ENCODE results near the gene PRKAA1.

The PRKAA1 gene

DNA sequence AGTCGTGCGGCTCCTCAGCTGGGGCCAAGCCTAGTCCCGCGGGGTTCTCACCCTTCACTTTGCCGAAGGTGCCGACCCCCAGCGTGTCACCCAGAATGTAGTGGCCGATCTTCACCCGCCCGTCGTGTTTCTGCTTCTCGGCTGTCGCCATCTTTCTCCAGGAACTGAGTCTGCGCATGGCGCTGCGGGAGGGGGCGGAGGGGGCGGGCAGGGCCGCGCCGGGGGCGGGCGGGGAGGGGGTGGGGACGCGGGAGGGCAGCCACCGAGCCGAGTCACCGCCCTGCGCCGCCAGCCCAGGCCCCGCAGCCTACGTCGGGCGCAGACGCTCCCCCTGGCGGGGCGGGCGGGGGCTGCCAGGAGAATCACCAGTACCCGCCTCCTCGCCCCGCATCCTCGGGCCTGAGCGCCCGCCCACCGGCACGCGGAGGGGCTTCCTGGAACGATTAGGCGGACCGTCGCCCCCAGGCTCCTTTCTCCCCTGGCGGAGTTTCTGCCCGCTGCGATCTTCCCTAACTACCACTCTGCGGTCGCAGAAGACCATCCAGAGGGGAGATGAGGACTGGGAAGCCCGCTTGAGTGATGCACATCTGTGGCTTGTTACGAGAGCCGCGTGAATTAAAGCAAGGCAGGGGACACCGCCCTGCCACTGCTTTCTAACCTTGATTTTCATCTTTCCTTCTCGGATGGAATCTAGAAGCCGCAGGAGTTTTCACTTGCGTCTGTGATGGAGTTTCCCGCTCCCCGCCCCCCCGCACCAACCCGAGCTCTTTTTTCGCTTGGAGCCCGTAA, at the start of gene PRKAA1:
TSS of gene PRKAA1 (minus strand) at position 363 of the 789 bp plus-strand sequence. CDS start at position 178, 185 bp downstream.
- DNase-seq: peak; percentile 91

GRCh38 chr5:40847525-40847924, 49.4 kb upstream of the PRKAA1 start:
- no peak for DNase-seq

DNA sequence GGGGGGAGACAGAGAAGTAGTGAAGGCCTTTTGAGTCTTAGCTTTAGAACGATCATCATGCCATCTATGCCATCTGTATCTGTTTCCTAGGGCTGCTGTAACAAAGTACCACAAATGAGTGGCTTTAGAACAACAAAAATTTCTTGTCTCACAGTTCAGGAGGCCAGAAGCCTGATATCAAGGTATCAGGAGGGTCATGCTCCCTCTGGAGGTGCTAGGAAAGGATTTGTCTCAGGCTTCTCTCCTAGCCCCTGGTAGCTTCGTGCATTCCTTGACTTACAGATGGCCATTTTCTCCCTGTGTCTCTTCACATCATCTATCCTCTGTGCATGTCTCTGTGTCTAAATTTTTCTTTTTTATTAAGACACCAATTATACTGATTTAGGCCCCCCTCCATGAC, 48.2 kb upstream of the PRKAA1 start:
- no peak for DNase-seq

DNA sequence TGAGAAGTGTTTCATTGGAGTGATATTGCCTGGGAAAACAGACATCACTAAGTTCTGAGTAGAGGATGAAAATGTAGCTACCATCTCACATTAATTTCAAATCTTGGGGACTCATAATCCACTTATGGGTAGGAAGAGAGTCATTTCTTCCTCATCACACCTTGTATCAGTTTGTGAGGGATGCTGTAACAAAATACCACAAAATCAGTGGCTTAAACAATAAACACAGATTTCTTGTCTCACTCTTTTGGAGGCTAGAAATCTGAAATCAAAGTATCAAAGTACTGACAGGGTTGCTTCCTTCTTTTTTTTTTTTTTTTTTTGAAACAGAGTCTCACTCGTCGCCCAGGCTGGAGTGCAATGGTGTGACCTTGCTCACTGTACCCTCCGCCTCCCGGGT, 46.4 kb upstream of the PRKAA1 start:
- no peak for DNase-seq

- no peak for DNase-seq
Observed at GRCh38 chr5:40842351-40842750, 44.2 kb upstream of the PRKAA1 start.

DNA sequence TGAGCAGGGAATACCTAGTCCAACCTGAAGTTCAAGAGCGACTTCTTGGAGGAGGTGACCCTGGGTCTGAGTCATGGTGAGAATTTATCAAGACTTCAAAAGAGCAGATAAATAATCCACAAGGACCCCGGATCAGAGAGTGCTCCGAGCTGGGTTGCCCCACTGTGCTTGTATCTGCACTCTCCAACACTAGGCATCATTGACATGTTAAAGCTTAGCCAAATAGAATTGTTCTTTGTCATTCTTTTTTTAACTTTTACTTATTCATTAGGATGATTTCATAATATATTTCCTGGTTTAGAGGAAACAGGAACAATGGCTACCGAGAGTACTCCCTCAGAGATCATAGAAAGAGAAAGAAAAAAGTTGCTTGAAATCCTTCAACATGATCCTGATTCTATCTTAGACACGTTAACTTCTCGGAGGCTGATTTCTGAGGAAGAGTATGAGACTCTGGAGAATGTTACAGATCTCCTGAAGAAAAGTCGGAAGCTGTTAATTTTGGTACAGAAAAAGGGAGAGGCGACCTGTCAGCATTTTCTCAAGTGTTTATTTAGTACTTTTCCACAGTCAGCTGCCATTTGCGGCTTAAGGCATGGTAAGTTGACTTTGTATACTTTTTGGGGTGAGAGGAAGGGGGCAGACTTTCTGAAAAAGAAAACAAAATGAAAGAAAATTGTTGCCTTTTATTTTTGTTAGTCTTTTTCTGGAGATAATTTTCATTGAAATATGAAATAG, 43.1 kb upstream of the PRKAA1 start, which contains the start of gene CARD6:
TSS of gene CARD6 (plus strand) at position 300 of the 738 bp plus-strand sequence. CDS start at position 316, 16 bp downstream.
- no peak for DNase-seq

- no peak for DNase-seq
Observed at GRCh38 chr5:40838086-40838485, 39.9 kb upstream of the PRKAA1 start.

DNA sequence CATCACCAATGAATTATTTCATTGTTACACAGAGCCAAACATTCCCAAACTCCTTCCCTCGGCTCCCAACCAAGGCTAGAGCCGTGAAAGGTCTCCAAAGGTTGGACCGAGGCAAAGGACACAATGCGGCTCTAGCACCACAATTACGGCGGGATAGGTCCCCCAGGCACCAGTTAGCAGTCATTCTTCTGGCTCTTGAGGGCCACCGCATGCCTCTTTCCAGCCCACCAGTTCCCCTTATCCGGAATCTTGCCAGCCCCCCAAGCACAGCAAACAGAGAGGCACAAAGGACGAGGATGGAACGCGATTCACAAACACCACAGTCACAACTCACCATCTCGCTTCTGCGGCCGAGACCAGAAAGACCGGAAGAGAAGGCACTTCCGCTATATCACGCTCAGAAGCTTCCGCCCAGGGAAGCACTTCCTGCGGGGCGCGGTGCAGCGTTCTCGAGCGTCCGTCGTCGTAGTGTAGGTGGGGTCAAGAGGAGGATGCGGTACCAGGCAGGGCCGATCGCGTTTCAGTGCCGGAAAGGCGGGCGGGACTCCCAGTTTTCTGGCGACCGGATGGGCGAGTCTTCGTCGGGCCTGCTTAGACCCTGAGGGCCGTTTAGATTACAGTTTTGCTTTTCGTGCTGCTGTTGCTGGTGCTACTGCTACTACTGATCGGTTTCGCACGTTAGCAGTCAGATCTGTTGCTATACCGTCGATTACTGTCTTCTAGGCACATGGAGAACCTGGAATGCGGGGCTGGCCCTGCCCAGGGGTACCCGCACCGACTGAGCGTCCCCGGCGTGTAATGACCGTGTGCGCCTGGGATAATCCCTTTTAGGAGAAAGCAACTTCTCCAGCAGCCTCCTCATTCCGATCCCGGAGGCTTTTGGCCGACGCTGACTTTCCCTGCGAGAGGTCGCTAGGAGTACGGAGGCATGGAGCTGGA, 36.9 kb upstream of the PRKAA1 start, which contains the start of gene RPL37:
TSS of gene RPL37 (minus strand) at position 374 of the 939 bp plus-strand sequence. CDS start at position 337, 37 bp downstream.
- DNase-seq: peak; percentile 91

DNA sequence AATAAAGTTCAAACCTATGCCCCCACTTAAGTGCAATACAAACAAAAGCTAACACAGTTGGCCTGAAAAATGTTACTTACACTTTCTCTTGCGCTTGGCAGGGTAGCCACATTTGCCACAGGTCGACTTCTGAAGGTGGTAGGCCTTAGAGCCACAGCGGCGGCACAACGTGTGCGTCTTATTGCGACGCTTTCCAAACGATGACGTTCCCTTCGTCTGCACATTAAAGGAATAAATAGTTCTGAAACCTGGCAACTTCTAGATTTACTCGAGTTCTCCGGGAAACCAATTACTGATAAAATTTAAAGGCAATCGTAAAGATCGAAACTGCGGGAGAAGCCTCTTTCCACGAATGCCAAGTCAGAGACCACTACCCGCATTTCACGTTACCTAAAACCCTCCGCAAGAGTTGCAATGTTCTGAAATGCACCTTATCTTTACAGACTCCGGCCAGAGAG, 36.2 kb upstream of the PRKAA1 start:
- peak; percentile 44 for DNase-seq

GRCh38 chr5:40833712-40834229, 35.6 kb upstream of the PRKAA1 start:
- DNase-seq: no peak

- DNase-seq: no peak
Observed at GRCh38 chr5:40832345-40832744, 34.2 kb upstream of the PRKAA1 start.

- DNase-seq: peak; percentile 40
Observed at GRCh38 chr5:40831346-40832210, 33.4 kb upstream of the PRKAA1 start.

- no peak for DNase-seq
Observed at GRCh38 chr5:40829748-40830533, 31.8 kb upstream of the PRKAA1 start.

- no peak for DNase-seq
Observed at GRCh38 chr5:40828690-40829661, 30.8 kb upstream of the PRKAA1 start.

DNA sequence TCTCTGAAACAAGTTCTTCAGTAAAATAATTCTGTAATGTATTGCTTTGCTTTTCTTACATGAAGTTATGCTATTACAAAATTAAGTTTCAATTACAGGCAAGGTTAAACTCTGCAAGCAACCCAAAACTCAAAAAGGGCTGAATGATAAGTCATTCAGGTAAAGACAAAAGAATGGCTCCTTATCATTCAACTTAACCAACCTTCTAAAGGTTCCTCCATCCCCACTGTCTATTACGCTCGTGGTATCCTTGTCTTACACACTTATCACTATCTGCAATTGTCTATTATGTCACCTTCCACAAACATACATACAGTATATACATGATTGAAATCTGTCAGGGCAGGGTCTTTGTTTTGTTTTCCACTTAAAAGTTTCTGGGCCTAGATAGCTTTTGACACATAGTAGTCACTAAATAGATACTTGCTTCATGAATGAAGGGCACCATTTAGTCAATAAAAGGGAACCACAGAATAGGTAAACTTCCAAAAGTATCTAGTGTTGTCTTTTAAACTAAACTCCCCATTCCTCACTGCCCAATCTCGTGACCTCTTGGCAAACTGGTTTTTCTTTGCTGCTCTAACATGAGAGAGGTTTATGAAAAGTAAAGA, 30.0 kb upstream of the PRKAA1 start:
- DNase-seq: no peak

DNA sequence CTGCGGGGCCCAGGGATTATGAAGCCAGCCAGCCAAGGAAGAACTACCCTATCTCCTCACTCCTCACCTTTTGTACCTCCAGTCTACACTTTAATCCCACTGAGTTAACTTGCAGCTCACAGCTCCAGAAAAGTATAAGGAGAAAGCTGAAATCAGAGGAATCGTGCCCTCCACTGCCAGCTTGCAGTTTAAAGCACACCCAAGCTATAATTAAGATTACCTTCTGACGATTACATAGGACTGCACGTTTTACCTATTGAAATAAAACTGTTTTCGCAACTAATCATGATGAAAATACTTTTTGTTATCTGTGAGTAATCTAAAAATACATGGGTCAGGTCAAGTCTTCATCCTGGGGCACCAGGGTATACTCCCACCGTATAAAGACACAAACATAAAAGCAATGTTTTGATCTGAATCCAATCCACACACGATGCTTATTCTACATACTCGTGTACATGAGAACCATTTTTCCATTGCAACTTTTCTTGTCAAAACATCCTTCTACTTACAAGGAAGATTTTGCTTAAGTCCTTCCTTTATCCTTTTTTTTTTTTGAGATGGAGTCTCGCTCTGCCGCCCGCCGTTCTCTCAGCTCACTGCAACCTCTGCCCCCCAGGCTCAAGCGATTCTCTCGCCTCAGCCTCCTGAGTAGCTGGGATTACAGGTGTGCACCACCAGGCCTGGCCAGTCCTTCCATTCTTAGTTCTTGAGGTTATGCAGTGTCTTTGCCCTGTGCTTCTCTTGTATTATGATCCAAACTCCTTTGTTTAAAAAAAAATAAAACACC, 29.2 kb upstream of the PRKAA1 start:
- DNase-seq: no peak

DNA sequence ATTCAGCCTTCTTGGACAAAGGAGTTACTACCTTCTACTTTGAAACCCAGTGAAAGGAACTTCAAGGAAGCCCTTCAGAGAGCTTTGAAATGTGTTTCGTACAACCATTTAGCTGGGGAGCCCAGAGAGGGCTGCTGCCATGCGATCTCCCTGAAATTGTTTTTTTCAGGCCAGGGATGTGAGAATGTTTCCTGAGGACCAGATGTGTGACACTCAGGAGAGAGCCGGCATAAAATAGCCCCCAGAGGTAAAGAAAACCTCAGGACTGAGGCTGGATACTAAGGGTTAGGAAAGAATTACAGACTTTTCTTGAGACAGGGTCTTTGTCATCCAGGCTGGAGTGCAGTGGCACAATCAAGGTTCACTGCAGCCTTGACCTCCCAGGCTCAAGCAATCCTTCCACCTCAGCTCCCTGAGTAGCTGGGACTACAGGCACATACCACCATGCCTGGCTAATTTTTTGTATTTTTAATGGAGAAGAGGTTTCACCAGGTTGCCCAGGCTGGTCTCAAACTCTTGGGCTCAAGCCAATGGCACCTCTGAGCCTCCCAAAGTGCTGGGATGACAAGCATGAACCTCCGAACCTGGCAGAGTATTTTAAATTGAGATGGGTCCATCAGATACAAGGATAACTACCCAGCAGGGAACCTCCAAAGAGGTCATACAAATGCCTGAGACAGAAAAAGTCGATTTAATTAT, 28.5 kb upstream of the PRKAA1 start:
- no peak for DNase-seq
